Tibial nerve (tissue), 4 donors: Measurements from ENCODE around the gene ASB16. TPM values are rescaled to one million over a fixed set of nuclear protein-coding genes. Genes with fewer than 3 reads are reported as not detected.

Source experiments
- DNase-seq, 2 donors: peaks; one replicate each; pipeline ENCODE4 v3.0.0-alpha.2; 2019; ENCODE audit warnings: low spot score in 2 of 2
- H3K27ac ChIP-seq, 4 donors: fragments of 200-600 bp; sonication (generic) in 3 of 4; one replicate each; pipeline ENCODE4 v1.5.1; 2017 to 2019; ENCODE audit warnings: mild to moderate bottlenecking in 1 of 4
- H3K27me3 ChIP-seq, 2 donors: fragments of 200-600 bp; sonication (generic) in 1 of 2; one replicate each; pipeline versions ENCODE4 v1.5.1 to v1.6.0; 2017 to 2019
- H3K36me3 ChIP-seq, 3 donors: fragments of 200-600 bp; sonication (generic); one replicate each; pipeline ENCODE4 v1.5.1; 2018 to 2019
- H3K4me1 ChIP-seq, 4 donors: fragments of 200-600 bp; sonication (generic) in 3 of 4; one replicate each; pipeline ENCODE4 v1.5.1; 2017 to 2019
- H3K4me3 ChIP-seq, 4 donors: fragments of 200-600 bp; sonication (generic) in 3 of 4; one replicate each; pipeline ENCODE4 v1.5.1; 2017 to 2019; ENCODE audit warnings: mild to moderate bottlenecking in 1 of 4, moderate library complexity in 1 of 4
- H3K9me3 ChIP-seq, 4 donors: fragments of 200-600 bp; sonication (generic) in 3 of 4; one replicate each; pipeline ENCODE4 v1.5.1; 2017 to 2019
- EP300 ChIP-seq, 2 donors: sonication (generic); formaldehyde crosslinking; IDR thresholded peaks; one replicate each; pipeline ENCODE4 v1.6.1; 2017; ENCODE audit warnings: antibody characterized with exemption in 2 of 2, mild to moderate bottlenecking in 1 of 2
- POLR2A ChIP-seq, 2 donors: fragments of 450-650 bp; IDR thresholded peaks; one replicate each; pipeline ENCODE4 v1.6.1; 2017; ENCODE audit warnings: antibody characterized with exemption in 2 of 2, mild to moderate bottlenecking in 2 of 2, moderate library complexity in 2 of 2
- WGBS, 2 donors: methylation state at CpG; one replicate each; pipeline ENCODE4 v1.1.5; 2018; 5-methylcytosine and 5-hydroxymethylcytosine counted together
- total RNA-seq, 4 donors: library from RNA; depleted of rRNA; stranded (reverse); fragments of >200 nt; gene quantifications; one replicate each; pipeline ENCODE4 v1.1.0, GENCODE V29; 2016
- TF ChIP-seq, protein P1 (sequence below), 5 experiments: fragments of 200-600 bp in 3 of 5; fragments of 450-650 bp in 2 of 5; sonication (generic) in 3 of 5; IDR thresholded peaks; one replicate each; pipeline ENCODE4 v1.5.1; 2016 to 2019; ENCODE audit warnings: antibody characterized with exemption in 5 of 5, mild to moderate bottlenecking in 3 of 5, moderate library complexity in 2 of 5

Gene ASB16
- total RNA-seq, 4 donors from 2014 or later, result 2.7 TPM; not detected in 3

DNA sequence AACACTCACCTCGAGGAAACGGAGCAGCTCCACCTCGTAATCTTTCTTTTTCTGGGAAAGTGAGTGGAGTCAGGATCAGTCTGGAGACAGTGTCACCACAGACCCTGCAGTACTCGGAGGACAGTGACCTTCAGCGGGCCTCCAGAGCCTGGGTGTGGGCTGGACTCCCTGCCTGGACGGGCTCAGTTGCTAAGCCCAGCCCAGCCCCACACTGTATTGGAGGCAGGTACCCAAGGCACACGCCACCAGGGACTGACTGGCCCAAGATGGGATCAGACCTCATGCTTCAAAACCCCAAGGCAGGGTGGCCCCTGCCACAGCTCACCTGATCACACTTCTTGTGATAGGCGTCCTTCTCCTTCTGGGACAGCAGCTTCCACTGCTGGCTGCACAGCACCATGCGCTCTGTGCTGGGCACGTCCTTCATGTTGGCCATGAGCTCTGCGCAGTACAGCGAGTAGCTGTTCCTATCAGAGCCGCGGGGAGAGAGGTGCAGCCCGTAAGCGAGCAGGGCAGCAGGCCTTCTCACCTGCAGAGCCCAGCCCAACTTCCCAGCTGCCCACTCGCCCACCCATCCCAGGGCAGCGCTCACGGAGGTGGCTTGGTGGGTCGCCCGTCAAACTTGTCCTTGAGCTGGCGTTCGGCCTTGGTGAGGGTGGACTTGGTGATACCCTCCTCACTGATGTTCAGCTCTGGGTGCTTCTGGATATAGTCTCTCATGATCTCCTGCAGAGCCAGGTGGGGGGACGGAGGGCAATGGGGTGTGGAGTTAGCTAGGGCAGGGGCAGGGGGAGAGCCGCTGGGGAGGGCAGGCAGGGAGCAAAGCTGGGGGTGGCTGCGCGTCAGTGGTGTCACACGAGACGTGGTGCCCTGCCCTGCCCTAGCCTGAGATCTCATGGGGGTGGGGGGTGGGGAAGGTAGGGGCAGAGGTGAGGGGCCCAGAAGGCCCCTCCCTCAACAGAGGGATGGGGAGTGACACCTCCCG, 41.1 kb downstream of the ASB16 start:
- DNase-seq, result no peak
- 86 to 87% methylated on average over 22 to 27 of the region's 30 CpGs for WGBS, 2 donors
- Histone ChIP-seq H3K4me3 (no peak overlapping the region), H3K27ac (peak overlapping the region in 1 of 4 donors; percentile 84), H3K9me3 (no peaks in the 10 kb centered on the region), H3K36me3 (peaks cover 2 to 96% (median 31%) of the 10 kb centered on the region in 3 donors), H3K27me3 (no peaks in the 10 kb centered on the region), H3K4me1 (peaks cover 0 to 54% (median 13%) of the 10 kb centered on the region in 4 donors)
- TF ChIP-seq EP300 (IDR thresholded peaks at IDR 0.05) (no peak), POLR2A (IDR thresholded peaks at IDR 0.05) (no peak)
- TF ChIP-seq, protein P1, sequence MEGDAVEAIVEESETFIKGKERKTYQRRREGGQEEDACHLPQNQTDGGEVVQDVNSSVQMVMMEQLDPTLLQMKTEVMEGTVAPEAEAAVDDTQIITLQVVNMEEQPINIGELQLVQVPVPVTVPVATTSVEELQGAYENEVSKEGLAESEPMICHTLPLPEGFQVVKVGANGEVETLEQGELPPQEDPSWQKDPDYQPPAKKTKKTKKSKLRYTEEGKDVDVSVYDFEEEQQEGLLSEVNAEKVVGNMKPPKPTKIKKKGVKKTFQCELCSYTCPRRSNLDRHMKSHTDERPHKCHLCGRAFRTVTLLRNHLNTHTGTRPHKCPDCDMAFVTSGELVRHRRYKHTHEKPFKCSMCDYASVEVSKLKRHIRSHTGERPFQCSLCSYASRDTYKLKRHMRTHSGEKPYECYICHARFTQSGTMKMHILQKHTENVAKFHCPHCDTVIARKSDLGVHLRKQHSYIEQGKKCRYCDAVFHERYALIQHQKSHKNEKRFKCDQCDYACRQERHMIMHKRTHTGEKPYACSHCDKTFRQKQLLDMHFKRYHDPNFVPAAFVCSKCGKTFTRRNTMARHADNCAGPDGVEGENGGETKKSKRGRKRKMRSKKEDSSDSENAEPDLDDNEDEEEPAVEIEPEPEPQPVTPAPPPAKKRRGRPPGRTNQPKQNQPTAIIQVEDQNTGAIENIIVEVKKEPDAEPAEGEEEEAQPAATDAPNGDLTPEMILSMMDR (IDR thresholded peaks at IDR 0.05), result no peak

DNA sequence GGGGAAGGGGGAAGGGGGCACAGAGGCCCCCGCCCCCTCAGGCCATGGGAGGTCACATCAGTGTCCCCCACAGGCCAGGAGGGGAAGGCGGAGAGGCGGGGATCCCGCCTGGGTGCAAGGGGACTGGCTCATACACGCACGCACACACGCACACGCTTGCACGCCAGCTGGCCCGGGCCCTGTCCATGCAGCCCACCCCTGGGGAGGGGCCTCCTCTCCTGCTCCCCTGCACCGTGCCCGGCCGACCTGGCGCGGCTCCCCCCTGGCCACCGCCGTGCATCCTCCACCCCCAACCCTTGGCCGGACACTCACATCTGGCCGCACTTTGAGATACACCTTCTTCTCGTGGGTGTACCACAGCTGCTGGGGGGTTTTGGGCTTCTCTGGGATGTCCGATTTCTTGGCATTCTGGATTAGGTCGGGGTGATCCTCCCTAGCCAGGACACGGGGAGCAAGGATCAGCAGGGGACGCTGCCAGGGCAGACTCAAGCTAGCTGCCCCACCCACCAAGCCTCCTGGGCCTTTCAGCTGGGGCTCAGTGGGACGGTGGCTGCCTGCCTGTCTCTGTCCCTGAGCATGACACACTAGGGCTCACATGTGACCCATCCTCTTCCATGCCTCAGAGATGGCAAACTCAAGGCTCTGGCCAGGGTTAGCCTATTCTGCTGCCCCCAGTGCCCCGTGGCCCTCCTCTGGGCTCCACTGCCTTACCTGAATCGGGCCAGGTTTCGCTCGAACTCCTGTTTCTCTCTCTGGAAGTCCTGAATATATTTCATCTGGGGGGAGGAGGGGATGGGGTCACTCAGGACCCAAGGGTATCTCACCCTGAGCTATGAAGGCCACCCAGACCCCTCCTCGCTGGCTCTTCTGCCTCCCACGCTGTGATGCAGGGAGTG, 42.3 kb downstream of the ASB16 start:
- H3K9me3 ChIP-seq, result no peaks in the 10 kb centered on the region
- TF ChIP-seq POLR2A (IDR thresholded peaks at IDR 0.05), result no peak
- TF ChIP-seq EP300 (IDR thresholded peaks at IDR 0.05), result no peak
- TF ChIP-seq, protein P1 (IDR thresholded peaks at IDR 0.05), result no peak
- H3K4me1 ChIP-seq, result peaks cover 4 to 65% (median 25%) of the 10 kb centered on the region in 4 donors
- 59% methylated on average over 29 to 30 of the region's 31 CpGs for whole genome bisulfite sequencing, 2 donors
- no peaks in the 10 kb centered on the region for H3K27me3 ChIP-seq
- DNase-seq, result no peak
- no peak overlapping the region for H3K4me3 ChIP-seq
- peak overlapping the region in 1 of 4 donors; percentile 23 for H3K27ac ChIP-seq
- peaks cover 2 to 85% (median 27%) of the 10 kb centered on the region in 3 donors for H3K36me3 ChIP-seq

DNA sequence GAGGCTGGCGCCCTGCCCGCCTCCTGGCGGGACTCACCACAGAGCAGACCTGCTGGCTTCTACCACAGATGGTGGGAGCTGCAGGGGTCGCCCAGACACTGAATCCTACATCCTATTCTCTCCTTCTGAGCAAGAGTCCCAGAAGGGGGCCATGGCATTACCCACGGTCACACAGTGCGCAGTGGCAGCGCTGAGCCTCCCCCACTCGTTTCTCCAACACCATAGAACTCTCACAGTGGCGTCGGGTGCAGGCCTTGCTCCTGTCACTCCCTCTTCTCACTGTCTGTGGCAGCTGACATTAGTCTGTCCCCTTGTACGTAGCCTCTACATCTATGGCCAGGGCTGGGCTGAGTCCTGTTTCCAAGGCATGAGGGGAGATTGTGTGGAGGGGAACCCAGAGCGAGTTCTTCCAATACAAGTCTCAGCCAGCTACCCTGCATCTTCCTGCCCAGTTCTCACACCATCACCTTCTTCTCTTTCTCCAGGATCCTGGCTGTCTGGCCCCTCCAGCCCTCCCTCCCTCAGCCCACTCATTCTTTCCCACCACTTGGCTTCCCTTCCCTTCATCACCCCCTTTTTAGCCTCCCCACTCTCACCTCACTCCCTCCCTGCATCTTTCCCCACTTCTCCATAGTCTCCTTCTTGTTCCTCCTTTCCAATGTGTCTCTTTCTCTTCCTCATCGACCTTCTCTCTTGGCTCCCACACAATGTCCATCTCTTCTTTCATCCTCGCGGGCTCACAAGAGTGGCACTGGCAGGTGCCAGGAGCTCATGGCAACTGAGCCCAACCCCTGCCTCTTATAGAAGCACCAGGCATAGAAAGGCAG, 43.1 kb downstream of the ASB16 start:
- TF ChIP-seq, protein P1 (IDR thresholded peaks at IDR 0.05), result no peak
- no peak for TF ChIP-seq EP300 (IDR thresholded peaks at IDR 0.05)
- Histone ChIP-seq H3K4me3 (no peak overlapping the region), H3K27ac (no peak overlapping the region), H3K36me3 (peaks cover 2 to 77% (median 23%) of the 10 kb centered on the region in 3 donors), H3K9me3 (no peaks in the 10 kb centered on the region), H3K27me3 (no peaks in the 10 kb centered on the region), H3K4me1 (peaks cover 4 to 70% (median 29%) of the 10 kb centered on the region in 4 donors)
- 85 to 88% methylated on average over 13 to 14 of the region's 15 CpGs for WGBS, 2 donors
- no peak for DNase-seq

DNA sequence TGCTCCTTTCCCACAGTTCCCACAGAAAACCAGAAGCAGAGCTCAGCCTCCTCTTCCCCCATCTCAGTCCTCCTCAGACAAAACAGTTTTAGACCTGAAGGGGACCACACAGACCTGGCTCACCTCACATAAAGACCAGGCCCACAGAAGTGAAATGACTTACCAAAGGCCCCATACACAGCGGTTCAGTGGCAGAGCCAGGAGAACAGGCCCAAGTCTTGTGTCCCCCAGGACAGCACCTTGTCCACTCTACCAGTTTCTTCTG, 43.7 kb downstream of the ASB16 start:
- Histone ChIP-seq H3K36me3 (peaks cover 1 to 71% (median 20%) of the 10 kb centered on the region in 3 donors), H3K27me3 (no peaks in the 10 kb centered on the region), H3K9me3 (no peaks in the 10 kb centered on the region), H3K4me1 (peaks cover 4 to 70% (median 29%) of the 10 kb centered on the region in 4 donors), H3K4me3 (no peak overlapping the region), H3K27ac (no peak overlapping the region)
- TF ChIP-seq, protein P1 (IDR thresholded peaks at IDR 0.05), result no peak
- TF ChIP-seq EP300 (IDR thresholded peaks at IDR 0.05), result no peak
- TF ChIP-seq POLR2A (IDR thresholded peaks at IDR 0.05), result no peak
- 91 to 92% methylated on average over 1 of the region's 1 CpG for WGBS, 2 donors
- DNase-seq, result no peak
